Measurements from ENCODE around the gene CAMK2N1.

DNA sequence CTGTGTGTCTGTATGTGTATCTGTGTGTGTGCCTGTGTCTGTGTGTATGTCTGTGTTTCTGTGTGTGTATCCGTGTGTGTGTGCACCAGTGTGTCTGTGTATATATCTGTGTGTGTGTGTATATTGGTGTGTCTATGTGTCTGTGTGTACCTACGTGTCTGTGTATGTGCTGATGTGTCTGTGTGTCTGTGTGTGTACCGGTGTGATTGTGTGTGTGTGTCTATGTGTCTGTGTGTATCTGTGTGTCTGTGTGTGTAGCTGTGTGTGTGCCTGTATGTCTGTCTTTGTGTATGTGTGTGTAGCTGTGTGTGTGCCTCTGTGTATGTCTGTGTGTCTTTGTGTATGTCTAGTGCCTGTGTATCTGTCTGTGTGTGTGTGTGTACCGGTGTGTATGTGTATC, 32.0 kb downstream of the CAMK2N1 start:
- TF ChIP-seq, protein P1, sequence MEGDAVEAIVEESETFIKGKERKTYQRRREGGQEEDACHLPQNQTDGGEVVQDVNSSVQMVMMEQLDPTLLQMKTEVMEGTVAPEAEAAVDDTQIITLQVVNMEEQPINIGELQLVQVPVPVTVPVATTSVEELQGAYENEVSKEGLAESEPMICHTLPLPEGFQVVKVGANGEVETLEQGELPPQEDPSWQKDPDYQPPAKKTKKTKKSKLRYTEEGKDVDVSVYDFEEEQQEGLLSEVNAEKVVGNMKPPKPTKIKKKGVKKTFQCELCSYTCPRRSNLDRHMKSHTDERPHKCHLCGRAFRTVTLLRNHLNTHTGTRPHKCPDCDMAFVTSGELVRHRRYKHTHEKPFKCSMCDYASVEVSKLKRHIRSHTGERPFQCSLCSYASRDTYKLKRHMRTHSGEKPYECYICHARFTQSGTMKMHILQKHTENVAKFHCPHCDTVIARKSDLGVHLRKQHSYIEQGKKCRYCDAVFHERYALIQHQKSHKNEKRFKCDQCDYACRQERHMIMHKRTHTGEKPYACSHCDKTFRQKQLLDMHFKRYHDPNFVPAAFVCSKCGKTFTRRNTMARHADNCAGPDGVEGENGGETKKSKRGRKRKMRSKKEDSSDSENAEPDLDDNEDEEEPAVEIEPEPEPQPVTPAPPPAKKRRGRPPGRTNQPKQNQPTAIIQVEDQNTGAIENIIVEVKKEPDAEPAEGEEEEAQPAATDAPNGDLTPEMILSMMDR (conservative IDR thresholded peaks at IDR 0.05 in 1 of 2, IDR thresholded peaks at IDR 0.05 in 1 of 2; ENCODE audit: extremely low read depth in 1 of 2, insufficient read depth in 1 of 2, low read depth in 1 of 2, low read length in 2 of 2): no peak
- no peak for TF ChIP-seq EZH2 (IDR thresholded peaks at IDR 0.05; ENCODE audit: borderline replicate concordance, low read length)

Measured in mammary epithelial cell (primary cell).